GF-D8 (cell line): ENCODE results near the gene TMEM88.

ENCODE experiments used
- DNase-seq: peaks from one replicate; lab custom pipeline; 2025; lab: John Stamatoyannopoulos, UW

The TMEM88 gene

DNA sequence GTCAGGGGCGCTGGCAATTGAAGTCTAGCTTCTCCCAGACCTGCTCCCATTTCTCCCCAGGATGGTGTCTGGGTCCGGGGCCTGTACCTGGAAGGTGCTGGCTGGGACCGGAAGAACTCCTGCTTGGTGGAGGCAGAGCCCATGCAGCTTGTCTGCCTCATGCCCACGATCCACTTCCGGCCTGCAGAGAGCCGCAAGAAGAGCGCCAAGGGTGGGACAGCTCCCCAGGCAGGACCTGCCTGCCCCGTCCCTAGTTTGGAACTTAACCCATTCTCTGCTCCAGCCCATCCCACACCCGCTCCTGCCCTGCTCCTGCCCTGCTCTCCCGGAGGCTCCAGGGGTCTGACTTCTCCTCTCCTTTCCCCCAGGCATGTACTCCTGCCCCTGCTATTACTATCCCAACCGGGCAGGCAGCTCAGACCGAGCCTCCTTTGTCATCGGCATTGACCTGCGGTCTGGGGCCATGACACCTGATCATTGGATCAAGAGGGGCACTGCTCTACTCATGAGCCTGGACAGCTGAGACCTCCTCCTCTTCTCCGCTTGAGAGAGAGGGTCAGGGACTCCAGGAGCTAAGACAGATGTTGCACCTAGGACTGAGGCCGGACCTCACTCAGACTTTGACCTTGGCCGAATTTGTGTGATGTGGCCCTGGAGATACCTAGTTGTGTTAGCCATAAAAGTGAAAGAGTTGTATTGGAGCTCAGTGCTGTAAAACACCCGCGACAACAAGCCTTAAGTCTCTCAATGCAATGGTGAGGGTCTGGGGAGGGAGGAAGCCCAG, 21.7 kb upstream of the TMEM88 start:
- DNase-seq: no peak

DNA sequence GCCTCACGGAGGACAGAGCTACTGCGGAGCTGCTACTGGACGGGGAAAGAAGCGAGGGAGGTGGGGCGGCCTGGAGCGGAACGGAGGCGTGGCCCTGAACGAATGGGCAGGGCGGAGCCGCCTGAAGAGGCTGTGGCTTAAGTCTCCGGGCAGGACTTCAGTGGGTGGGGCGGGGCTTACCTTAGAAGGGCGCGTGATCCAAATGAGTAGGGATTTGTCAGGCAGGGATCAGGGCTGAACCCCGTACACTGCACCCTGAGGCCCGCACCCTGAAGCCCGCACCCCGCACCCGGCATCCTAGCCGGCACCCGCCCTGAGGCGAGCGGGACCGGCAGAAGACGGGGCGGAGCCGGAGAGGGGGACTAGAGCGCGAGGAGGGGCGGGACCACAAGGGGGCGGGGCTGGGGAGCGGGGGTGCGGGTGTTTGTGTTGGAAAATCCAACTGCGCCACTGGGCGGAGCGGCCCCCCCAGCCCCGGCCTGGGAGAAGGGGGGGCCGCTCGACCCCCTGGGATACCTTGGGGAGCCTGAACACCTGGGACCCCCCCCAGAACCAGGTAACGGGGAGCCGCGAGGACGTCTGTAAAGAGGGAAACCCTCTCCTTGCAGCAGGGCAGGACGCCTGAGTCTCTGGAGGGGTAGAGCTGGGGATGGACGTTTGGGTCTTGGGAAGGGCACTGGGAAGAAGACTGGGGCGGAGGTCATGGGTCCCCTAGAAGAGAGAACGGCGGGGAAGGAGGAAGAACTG, 20.9 kb upstream of the TMEM88 start, which contains the start of gene KDM6B:
KDM6B (plus strand) TSS at position 423 of the 747 bp plus-strand sequence. CDS start 11,338 bp downstream, outside the sequence.
- DNase-seq: peak; percentile 38

DNA sequence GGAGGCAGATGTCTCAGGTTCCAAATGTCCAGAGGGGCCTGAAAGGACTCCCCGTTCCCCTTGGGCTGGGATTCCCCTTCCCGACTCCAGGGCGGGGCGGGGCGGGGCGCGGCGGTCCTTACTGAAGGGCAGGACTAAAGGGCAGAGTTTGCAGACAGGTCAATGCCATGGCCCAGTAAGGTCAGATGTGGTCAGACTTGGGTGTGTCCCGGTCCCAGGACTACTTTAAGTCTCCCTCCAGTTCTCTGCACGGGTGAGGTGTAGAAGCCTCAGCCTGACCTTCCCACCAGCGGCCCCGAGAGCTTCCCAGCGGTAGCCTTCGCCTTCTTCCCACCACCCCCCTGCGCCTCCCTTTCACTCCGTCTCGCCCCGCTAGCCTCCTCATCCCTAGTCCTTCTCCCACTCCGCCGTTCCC, 20.3 kb upstream of the TMEM88 start:
- no peak for DNase-seq

DNA sequence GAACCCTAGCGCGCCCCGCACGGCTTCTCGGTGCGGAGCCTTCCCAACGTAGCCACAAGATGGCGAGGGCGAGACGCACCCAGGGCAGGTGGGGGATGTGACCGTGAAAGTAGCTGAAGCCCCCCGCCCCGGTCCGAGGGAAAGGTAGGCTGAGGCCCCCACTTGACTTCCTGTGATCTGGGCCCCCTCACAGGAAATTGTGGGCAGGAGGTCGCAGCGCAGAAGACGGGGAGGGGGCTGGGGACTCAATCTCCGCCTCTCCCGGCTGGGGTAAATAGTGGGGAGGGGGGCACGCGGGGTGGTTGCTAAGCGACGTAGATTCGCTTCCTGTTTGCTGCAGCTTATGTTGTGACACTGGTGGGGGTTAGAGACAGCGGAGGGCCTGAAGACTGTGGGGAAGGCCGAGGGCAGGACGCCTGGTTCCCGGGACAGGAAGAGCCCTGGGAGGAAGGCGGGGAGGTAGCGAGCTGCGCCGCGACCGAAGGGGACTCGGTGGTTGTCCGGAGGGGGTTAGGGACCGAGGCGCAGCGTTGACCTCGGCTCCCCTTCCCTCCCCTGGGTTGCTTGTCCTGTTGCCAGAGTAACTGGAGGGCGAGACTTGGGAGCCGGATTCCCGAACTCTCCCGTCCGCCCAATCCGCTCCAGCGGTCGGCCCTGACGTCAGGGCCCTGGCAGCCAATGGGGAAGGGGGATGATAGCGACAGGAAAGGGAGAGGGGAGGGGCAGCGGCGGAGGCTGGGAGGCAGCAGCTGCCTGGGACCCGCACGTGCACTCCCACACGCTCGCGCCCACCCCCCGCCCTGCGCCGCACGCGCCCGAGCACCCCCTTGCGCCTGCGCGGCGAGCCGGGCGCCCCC, 19.7 kb upstream of the TMEM88 start:
- peak; percentile 81 for DNase-seq

DNA sequence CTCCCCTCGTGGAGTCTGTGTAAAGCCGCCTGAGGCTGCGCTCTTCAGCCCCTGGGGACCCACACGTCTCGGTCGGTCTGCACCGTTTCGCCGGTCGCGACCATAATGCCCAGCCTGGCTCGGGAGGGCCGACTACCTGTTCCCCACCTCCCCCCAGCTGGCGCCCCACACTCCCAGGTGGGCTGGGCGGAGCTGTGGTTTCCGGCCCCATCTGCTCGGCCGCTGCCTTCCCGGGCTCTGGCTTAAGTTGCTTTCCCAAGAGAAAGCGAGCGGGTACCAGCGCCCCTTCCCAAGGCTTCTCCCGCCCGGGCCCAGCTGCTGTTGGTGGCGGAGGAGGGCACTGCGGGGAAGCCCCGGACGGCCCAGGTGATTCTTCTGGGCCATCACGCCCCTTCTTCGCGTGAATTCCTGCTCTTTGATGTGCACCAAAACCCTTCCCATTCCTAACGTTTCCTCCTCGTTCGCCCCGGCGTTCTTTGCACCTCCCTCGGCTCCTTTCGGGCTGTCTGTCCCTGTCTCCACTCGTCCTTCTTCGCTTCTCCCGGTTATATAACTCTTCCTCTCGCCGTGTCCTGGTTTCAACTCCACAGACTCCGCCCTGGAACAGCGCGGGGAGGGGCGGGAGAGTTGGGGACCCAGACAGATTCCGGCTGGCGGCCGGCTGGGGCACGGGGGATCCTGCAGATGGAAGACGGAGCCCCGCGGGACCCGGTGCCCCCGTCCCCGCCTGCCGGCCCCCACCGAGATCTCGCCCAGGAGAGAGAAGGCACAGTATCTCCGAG, 18.9 kb upstream of the TMEM88 start:
- DNase-seq: no peak

DNA sequence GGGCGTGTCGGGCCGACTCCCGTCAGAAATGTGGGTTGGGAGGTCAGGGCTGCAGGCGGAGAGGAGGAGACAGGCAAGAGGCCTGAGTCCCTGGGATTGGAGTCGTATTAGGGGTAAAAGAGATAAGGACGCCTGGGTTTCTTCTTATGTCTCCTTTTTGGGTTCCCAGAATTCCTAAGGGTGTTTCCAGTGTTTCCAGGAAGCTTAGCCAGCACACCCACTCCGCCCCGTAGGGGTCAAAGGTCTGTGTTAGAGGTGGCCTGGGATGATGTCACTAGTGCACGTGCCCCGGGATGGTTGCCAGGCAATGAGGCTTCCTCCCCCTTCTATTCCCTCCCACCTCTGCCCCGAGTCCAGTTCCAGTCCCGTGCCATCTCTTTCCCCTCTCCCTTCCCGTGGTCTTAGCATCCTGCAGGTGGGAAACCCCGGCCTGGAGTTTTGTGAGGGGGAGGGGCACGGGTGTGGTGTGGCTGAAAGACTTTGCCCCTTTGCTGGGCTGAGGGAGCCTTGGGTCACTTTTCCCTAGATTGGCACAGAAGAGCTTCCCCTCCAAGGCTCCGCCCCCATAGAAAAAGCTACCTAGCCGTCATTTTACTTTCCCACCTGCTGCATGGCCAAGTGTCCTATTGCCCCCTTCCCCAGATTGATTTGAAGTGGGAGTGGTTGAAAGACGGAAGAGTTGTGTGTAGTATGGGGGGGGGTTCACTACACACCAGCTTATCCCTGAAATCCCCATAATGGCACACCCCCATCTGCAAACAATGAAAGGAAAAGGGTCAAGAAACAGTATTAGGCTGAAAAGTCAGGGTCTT, 18.1 kb upstream of the TMEM88 start:
- peak; percentile 85 for DNase-seq

DNA sequence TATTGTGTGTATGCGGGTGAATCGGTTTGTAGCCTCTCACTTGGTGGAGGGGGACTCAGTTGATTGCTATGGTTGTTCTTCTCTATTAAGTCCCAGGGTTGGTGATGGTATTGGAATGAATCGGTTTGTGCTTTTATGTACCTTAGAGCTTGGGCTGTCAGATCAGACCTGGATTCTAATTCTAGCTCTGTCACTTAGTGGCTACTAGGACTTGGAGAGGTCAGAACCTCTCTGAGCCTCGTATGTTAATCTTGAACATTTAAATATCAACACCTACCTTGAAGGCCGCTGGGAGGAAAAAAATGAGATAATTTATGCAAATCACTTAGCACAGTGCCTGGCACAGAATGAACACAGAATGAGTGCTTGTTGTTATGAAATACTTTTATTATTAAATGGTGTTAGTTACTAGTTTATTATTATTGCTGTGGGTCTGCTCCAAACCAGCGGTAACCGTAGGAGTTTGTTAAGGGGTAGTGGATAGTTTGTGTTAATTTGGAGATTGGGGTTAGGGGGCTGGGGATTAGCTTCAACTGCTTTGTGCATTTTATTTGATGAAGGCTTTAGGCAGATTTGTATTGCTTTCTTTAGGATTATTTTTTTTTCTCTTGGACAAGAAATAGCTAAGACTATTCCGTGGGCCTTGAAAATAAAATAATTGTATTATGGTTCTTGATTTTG, 17.3 kb upstream of the TMEM88 start:
- DNase-seq: peak; percentile 1

DNA sequence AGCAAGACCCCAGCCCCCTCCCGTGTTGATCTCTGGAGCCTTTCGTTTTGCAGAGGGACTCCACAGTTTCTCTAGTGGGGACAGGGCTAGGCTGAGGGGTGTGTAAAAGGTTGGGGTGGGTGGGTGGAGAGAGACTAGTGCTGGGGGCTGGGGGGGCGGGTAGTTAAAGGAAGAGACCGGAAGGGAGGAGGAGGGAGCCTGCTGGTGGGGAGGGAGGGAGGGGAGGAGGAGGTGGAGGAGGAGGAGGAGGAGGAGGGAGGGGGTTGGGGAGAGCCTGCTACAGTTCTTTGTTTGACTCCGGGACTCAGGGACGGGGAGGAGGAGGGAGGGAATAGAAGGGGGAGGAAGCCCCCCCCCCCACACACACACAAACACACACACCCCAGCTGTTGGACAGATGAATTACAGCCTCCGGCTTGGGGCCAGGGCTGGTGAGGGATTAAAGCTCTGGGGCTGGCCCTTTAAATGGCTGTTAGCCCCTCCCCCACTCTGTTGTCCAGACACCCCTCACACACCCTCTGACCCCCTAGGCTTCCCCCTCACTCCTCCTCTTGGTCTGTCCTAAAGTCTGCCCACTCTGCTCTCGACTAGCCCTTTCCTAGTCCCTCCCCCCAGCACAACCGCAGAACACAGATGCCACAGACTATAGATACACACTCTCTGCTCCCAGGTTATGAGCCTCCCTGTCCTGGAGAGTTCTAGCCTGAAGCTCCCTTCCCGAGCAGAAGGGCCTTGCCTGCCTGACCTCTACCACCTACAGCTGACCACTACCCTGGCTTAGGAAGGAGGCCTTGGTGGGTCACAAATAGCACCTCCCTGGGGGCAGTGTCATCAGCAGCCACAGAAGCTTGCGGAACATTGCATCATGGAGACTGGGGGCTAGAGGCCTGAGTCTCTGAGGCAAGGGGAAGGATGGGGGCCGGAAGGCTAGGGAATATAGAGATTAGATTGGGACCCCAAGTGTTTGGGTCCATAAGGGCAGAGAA, 16.5 kb upstream of the TMEM88 start:
- peak; percentile 79 for DNase-seq

DNA sequence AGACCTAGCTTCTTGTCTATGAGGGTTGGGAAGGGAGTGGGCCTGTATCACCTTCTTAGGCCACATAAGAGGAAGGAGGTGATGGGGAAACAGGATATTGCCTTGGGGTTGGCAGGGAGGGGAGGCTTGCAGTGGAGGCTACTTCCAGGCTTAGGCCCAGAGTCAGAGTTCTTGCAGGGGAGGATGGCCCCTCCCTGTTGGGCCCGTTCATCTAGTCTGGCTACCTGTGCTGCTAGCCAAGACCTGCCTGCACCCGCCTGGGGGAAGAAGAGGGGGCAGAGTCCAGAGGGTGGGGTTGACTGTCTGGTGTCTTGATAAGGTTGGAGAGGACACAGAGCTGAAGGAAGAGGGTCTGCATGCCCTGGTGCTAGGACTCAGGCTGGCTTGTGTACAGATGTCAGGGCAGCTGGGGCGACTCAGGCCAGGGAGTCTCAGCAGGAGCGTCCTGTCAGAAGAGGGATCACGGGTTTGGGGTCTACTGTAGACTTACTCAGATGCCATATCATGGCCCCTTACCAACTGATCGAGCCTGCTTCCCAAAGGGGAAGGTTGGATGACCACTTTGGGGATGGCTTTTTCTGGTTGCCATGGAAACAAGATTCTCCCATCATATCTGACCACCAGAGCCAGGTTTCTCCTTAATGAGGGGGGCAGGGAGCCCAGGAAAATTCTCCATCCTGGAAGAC, 15.5 kb upstream of the TMEM88 start:
- DNase-seq: peak; percentile 87

DNA sequence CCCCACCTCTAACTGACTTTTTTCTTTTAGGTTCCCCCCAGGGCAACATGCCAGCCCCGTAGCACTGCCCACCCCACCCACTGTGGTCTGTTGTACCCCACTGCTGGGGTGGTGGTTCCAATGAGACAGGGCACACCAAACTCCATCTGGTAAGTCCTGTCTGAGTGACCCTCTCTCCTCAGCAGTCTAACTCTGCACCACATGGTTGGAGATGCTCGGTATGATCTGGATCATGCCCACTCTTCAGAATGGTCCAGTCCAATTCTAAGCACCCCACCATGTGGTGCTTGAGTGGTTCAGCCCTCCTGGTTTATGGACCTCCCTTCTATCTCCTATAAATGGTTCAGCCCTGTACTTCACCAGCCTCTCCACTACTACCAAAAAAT, 15.0 kb upstream of the TMEM88 start:
- no peak for DNase-seq

DNA sequence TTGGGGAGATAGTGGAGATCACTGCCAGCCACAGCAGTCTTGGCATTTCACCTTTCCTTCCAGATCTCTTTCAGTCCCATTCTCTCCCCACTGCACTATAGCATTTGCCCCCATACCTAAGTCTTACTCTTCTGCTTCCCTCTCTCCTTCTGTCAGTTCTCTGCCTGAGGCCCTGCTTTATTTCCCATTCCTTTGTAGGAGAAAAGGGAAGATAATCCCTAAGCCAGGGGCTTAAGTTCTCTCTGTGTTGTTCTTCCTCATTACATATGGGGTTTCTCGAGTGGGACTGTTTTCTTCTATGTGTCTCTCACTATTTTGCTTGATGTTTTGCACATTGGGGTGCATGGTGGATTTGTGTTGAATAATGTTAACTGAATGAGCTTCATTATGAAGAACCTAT, 14.4 kb upstream of the TMEM88 start:
- no peak for DNase-seq

DNA sequence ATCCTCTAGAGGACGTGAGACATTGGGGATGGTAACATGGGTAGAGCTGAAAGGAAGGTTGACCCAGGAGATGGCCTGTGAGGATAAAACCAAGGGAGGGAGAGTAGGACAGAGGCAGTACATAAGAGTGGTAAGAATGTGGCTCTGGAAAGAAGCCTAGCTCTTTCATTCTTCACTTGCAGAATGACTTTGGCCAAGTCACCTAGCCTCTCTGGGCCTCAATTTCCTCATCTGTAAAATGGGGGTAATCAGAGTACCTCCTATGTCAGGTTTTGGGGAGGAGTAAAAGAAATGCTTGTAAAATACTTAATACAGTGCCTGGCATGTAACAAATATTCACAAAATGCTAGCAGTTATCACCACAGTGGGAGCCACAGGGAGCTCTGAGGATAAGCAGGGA, 14.0 kb upstream of the TMEM88 start:
- DNase-seq: no peak

DNA sequence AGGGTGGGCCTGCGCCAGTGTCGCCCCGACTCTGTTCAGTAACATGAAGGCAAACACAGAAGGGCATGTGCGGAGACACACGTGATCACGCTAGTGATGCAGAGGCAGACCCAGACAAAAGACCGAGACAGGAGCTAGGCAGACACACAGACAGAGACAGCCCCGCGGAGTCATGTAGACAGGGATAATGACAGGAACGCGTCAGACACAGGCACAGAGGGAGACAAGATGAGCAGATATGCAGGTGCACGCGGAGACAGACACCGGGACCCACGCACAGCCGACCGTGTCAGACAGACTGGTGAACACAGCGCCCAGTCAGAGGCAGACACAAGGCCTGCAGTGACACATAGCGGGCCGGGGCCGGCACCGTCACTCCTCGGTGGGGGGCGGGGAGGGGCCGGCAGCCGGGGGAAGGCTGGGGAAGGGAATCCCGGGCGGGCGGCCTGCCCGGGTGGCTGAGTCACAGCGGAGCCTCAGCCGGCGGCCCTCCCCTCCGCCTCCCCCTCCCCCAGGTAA, 13.4 kb upstream of the TMEM88 start:
- peak; percentile 10 for DNase-seq

DNA sequence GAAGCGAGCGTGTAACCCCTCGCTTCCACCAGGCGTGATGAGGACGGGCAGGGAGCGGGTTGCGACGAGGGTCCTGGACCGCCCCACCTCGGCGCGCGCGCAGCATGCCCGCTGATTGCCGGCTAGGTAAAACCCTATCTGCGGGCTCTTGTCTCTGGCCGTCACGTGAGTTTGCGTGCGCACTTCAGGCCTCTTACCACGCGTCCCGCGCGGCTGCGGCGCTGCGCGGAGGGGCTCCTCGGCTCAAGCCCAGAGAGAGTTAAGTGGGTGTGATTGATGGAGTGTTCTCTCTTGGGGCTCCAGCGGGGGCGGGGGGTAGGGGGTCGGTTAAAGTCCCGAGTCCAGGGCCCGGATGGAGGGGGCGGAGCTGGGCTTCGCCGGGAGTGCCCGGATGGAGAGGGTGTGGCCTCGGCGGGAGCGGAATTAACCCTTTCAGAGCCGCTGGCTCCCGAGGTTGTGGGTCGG, 12.9 kb upstream of the TMEM88 start:
- DNase-seq: peak; percentile 23

DNA sequence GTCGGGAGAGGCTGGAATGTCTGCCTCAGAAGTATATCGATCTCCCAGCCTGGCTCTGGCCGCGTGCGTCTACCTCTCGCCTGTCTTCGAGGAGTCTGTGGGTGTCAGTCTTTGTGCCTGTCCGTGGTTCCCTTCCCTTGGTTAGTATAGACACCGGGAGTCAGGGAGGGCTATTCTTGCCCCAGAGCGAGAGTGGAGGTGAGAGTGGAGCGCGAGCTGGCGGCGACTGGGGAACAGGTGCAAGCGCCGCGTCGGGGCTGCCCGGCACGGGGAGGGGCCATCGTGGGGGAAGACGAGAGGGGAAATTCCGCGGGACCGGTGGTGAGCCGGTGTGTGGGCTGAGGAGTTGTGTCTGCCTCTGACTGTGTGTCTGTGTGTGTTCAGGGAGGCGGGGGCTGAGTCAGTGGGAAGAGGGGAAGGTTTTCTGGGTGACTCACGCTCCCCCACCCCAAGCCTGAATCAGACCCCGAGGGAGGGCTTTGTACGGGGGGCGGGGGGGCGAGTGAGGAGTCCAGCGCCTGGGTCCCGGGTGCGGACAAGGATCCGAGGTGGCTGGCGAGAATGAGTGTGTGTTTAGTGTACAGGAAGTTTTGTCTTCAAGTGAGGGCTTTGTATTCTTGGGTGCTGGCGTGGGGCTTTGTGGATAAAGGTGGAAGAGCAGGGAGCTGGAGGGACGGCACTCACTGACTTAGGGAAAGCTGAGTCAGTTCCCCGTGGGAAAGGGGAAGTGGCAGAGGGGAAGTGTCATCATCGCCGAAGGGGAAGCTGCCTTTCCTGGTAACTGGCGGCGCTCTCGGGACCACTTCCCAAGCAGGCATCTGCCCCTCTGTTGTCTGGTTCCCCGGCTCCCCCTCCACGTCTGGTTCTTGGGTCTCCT, 12.2 kb upstream of the TMEM88 start:
- DNase-seq: peak; percentile 58

DNA sequence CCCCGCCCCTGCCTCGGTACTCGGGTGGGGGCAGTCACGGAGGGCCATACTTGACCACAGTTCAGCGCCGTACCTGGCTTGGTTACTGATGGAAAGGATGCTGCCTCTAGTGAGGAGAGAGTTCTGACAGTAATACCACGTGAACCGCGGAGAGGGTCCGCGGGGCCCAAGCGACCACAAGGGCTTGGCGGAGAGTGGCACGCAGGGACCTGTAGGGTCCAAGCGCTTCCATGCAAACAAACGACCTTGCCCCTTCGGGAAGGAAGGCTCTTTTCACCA, 11.7 kb upstream of the TMEM88 start:
- DNase-seq: no peak
